GM18517 (cell line): Measurements from ENCODE around the gene CASP3.
"Not testable (repeated sequence)": the region's sequence is repeated elsewhere in the genome, so short reads cannot be mapped to it uniquely, and the experiment has no call there.

Experiments
- ATAC-seq: cut with Tn5 transposase; IDR thresholded peaks from one replicate; pipeline ENCODE4 v1.9.1; 2021; ENCODE audit warnings: mild to moderate bottlenecking, moderate library complexity; ENCODE audit not compliant: unreplicated experiment

The CASP3 gene

GRCh38 chr4:184636897-184637296, 12.3 kb downstream of the CASP3 start:
- no peak for ATAC-seq

- no peak for ATAC-seq
Measured at GRCh38 chr4:184636144-184636543, 13.1 kb downstream of the CASP3 start.

GRCh38 chr4:184635381-184635780, 13.9 kb downstream of the CASP3 start:
- ATAC-seq: no peak

GRCh38 chr4:184632842-184633241, 16.4 kb downstream of the CASP3 start:
- no peak for ATAC-seq

GRCh38 chr4:184628103-184628502, 21.1 kb downstream of the CASP3 start:
- ATAC-seq: no peak

- ATAC-seq: not testable (repeated sequence)
Measured at GRCh38 chr4:184625783-184626596, 23.3 kb downstream of the CASP3 start.

- no peak for ATAC-seq
Measured at GRCh38 chr4:184624972-184625554, 24.2 kb downstream of the CASP3 start.

GRCh38 chr4:184624504-184624903, 24.7 kb downstream of the CASP3 start:
- not testable (repeated sequence) for ATAC-seq

- no peak for ATAC-seq
Measured at GRCh38 chr4:184621518-184621917, 27.7 kb downstream of the CASP3 start.

- ATAC-seq: no peak
Measured at GRCh38 chr4:184620212-184620867, 28.9 kb downstream of the CASP3 start.

- ATAC-seq: no peak
Measured at GRCh38 chr4:184617600-184618196, 31.5 kb downstream of the CASP3 start.

- ATAC-seq: peak; percentile 80
Measured at GRCh38 chr4:184616633-184617551, 32.4 kb downstream of the CASP3 start.

- ATAC-seq: not testable (repeated sequence)
Measured at GRCh38 chr4:184616168-184616567, 33.1 kb downstream of the CASP3 start.

GRCh38 chr4:184614509-184614908, 34.7 kb downstream of the CASP3 start:
- ATAC-seq: no peak

GRCh38 chr4:184613405-184613804, 35.8 kb downstream of the CASP3 start:
- ATAC-seq: no peak

GRCh38 chr4:184612074-184612473, 37.2 kb downstream of the CASP3 start:
- ATAC-seq: no peak

- ATAC-seq: not testable (repeated sequence)
Measured at GRCh38 chr4:184607429-184607828, 41.8 kb downstream of the CASP3 start.

GRCh38 chr4:184602857-184603256, 46.4 kb downstream of the CASP3 start:
- ATAC-seq: not testable (repeated sequence)

- ATAC-seq: not testable (repeated sequence)
Measured at GRCh38 chr4:184600982-184601381, 48.3 kb downstream of the CASP3 start.

- no peak for ATAC-seq
Measured at GRCh38 chr4:184599492-184600135, 49.6 kb downstream of the CASP3 start.
